GM23248 (cell line): ENCODE measurements around the gene CAPRIN2. TPM values are rescaled to one million over a fixed set of nuclear protein-coding genes. Genes with fewer than 3 reads are reported as not detected.

ENCODE experiments used
- DNase-seq: peaks from one replicate; pipeline ENCODE4 v3.0.0-alpha.2; 2015
- H2AFZ ChIP-seq: fragments of 200-600 bp; sonication (generic); 2 replicates; pipeline ENCODE4 v1.6.1; 2016; ENCODE audit warnings: antibody characterized with exemption
- H3F3A ChIP-seq: fragments of 200-600 bp; sonication (generic); 2 replicates; pipeline ENCODE4 v1.6.1; 2016; ENCODE audit warnings: mild to moderate bottlenecking, antibody characterized with exemption, mixed run types; ENCODE audit not compliant: insufficient read depth
- H3K27ac ChIP-seq: fragments of 200-600 bp; sonication (generic); 2 replicates; pipeline ENCODE4 v1.5.1; 2016; ENCODE audit warnings: mild to moderate bottlenecking
- H3K27me3 ChIP-seq: fragments of 200-600 bp; sonication (generic); replicated peaks from 2 replicates; pipeline ENCODE4 v1.6.1; 2016; ENCODE audit warnings: mild to moderate bottlenecking; ENCODE audit not compliant: insufficient read depth
- H3K36me3 ChIP-seq: fragments of 200-600 bp; sonication (generic); 2 replicates; pipeline ENCODE4 v1.6.1; 2016; ENCODE audit warnings: low read depth, mild to moderate bottlenecking
- H3K4me1 ChIP-seq: fragments of 200-600 bp; sonication (generic); 2 replicates; pipeline ENCODE4 v1.6.1; 2016; ENCODE audit warnings: mild to moderate bottlenecking; ENCODE audit not compliant: insufficient read depth
- H3K4me2 ChIP-seq: fragments of 200-600 bp; sonication (generic); one replicate; pipeline ENCODE4 v1.6.1; 2016; ENCODE audit warnings: mild to moderate bottlenecking; ENCODE audit not compliant: unreplicated experiment
- H3K4me3 ChIP-seq: fragments of 200-600 bp; sonication (generic); 2 replicates; pipeline ENCODE4 v1.5.1; 2016; ENCODE audit warnings: mild to moderate bottlenecking
- H3K79me2 ChIP-seq: fragments of 200-600 bp; sonication (generic); 2 replicates; pipeline ENCODE4 v1.6.1; 2016; ENCODE audit warnings: mild to moderate bottlenecking; ENCODE audit not compliant: insufficient read depth
- H3K9ac ChIP-seq: fragments of 200-600 bp; sonication (generic); 2 replicates; pipeline ENCODE4 v1.6.1; 2016; ENCODE audit warnings: mild to moderate bottlenecking
- H3K9me2 ChIP-seq: fragments of 200-600 bp; sonication (generic); 2 replicates; pipeline ENCODE4 v1.6.1; 2016; ENCODE audit warnings: mixed run types, mild to moderate bottlenecking, moderate library complexity; ENCODE audit not compliant: insufficient read depth
- H3K9me3 ChIP-seq: fragments of 200-600 bp; sonication (generic); one replicate; pipeline ENCODE4 v1.6.1; 2017; ENCODE audit warnings: low read depth
- H4K20me1 ChIP-seq: fragments of 200-600 bp; sonication (generic); 2 replicates; pipeline ENCODE4 v1.6.0; 2016; ENCODE audit not compliant: insufficient read depth
- EZH2 ChIP-seq: fragments of 200-600 bp; sonication (generic); IDR thresholded peaks from 2 replicates; pipeline ENCODE4 v1.6.1; 2018; ENCODE audit warnings: antibody characterized with exemption, mild to moderate bottlenecking; ENCODE audit not compliant: insufficient read depth, poor library complexity, severe bottlenecking
- EZH2phosphoT487 ChIP-seq: fragments of 200-600 bp; sonication (generic); IDR thresholded peaks from 2 replicates; pipeline ENCODE4 v1.6.1; 2018; ENCODE audit warnings: antibody characterized with exemption, moderate library complexity, mild to moderate bottlenecking, low read depth; ENCODE audit not compliant: insufficient read depth
- WGBS, 2 experiments: methylation state at CpG; one replicate each; pipeline ENCODE4 v1.1.6; 2015 to 2017; ENCODE audit warnings: low lambda C conversion rate in 2 of 2, low coverage in 1 of 2; ENCODE audit errors: missing lambda C conversion rate in 2 of 2; 5-methylcytosine and 5-hydroxymethylcytosine counted together
- in situ Hi-C: fragments of 300-500 bp; cut with MboI; formaldehyde crosslinking; loops from 2 replicates; pipeline ENCODE4 v1.15.0; 2020
- polyA plus RNA-seq: library from polyadenylated mRNA; unstranded; fragments of >200 nt; fragmentation: Nextera tagmentation; extraction: Ambion mirVana; gene quantifications from 2 replicates; pipeline ENCODE4 v1.2.1, GENCODE V29; 2016
- total RNA-seq: library from RNA; depleted of rRNA; stranded (reverse); fragments of >200 nt; shearing (Covaris generic); gene quantifications from 2 replicates; pipeline ENCODE4 v1.2.3, GENCODE V29; 2014

CAPRIN2 gene
- total and polyA plus RNA-seq, 2 experiments from 2014 or later, result 20.1 to 33.0 TPM

DNA sequence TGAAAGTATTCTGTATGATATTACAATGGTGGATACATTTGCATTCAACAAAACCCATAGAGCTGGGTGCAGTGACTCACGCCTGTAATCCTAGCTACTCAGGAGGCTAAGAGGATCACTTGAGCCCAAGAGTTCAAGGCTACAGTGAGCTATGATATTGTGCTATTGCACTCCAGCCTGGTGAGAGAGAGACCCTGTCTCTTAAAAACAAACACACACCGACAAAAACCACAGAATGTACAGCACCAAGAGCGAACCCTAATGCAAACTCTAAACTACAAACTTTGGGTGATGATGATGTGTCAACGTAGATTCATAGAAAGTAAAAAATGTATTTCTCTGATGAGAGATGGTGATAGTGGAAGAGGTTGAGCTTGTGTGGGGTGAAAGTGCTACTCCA, 8.6 kb downstream of the CAPRIN2 start:
- Histone ChIP-seq H3F3A (peaks cover 12% of the 10 kb centered on the region; the same call in 1 of the 2 replicates), H3K27me3 (no peaks in the 10 kb centered on the region), H3K27ac (no peak overlapping the region), H4K20me1 (peaks cover 12% of the 10 kb centered on the region), H3K4me2 (no peak overlapping the region), H3K9me3 (no peaks in the 10 kb centered on the region), H2AFZ (no peak overlapping the region), H3K4me3 (no peak overlapping the region), H3K9ac (no peak overlapping the region), H3K36me3 (peaks cover 33% of the 10 kb centered on the region; the same call in 1 of the 2 replicates), H3K79me2 (peaks cover 100% of the 10 kb centered on the region), H3K4me1 (peaks cover 36% of the 10 kb centered on the region), H3K9me2 (no peaks in the 10 kb centered on the region)
- DNase-seq, result no peak
- no peak for TF ChIP-seq EZH2
- TF ChIP-seq EZH2phosphoT487, result no peak
- WGBS, 2 experiments, result 98 to 99% methylated on average over 4 of the region's 4 CpGs
- in situ Hi-C loops, result no loop called here

DNA sequence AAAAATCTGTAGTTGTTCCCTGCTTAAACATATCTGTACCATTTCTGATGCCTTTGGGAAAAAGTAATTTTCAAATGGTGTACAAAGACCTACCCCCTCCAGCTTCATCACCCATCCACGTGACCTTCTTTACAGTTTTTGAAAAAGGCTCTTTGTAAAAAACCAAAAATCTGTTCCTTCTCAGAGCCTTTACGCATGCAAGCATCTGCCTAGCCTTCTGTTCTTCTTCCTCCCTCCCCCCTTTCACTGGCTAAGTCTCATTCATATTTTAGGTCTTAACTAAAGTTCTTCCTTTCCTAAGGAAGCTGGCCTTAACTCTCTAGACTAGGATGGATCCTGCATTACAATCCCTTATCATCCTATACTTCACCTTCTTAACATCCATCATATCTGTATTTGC, 10.4 kb downstream of the CAPRIN2 start:
- no peak overlapping the region for H3K27ac ChIP-seq
- TF ChIP-seq EZH2 (no peak), EZH2phosphoT487 (no peak)
- H3K9ac ChIP-seq, result no peak overlapping the region
- H3K9me2 ChIP-seq, result no peaks in the 10 kb centered on the region
- H3F3A ChIP-seq, result peaks cover 12% of the 10 kb centered on the region; the same call in 1 of the 2 replicates
- peaks cover 39% of the 10 kb centered on the region; the same call in 1 of the 2 replicates for H3K36me3 ChIP-seq
- WGBS, 2 experiments, result 99 to 100% methylated on average over 2 of the region's 2 CpGs
- peaks cover 100% of the 10 kb centered on the region for H3K79me2 ChIP-seq
- peaks cover 17% of the 10 kb centered on the region for H3K4me1 ChIP-seq
- in situ Hi-C loops, result no loop called here
- H4K20me1 ChIP-seq, result peaks cover 12% of the 10 kb centered on the region
- H3K4me2 ChIP-seq, result no peak overlapping the region
- H3K27me3 ChIP-seq, result no peaks in the 10 kb centered on the region
- no peak for DNase-seq
- no peak overlapping the region for H3K4me3 ChIP-seq
- H3K9me3 ChIP-seq, result no peaks in the 10 kb centered on the region
- H2AFZ ChIP-seq, result no peak overlapping the region

DNA sequence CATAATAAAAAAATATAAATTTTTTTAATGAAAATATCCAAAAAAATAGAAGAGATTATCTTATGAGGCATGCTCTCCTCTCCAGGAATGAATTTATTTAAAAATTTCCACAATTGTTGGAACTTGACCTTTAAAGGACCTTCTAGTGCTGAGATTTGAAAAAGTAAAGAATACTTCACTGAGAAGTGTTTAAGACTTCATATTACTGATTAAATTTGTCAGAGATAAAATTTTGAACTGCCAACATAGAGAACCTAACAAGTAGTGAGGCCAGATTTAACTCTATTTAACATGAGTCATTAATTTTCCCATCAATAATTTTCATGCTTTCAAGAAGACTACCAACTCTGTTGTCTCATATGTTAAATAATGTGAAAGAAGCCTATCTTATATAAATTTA, 14.5 kb downstream of the CAPRIN2 start:
- no peak for DNase-seq
- H3K79me2 ChIP-seq, result peaks cover 100% of the 10 kb centered on the region
- no peaks in the 10 kb centered on the region for H4K20me1 ChIP-seq
- H3K9me3 ChIP-seq, result no peaks in the 10 kb centered on the region
- H3K4me3 ChIP-seq, result no peak overlapping the region
- no peak overlapping the region for H2AFZ ChIP-seq
- no peaks in the 10 kb centered on the region for H3K4me1 ChIP-seq
- in situ Hi-C loops, result no loop called here
- no peak overlapping the region for H3K27ac ChIP-seq
- H3K36me3 ChIP-seq, result peaks cover 35% of the 10 kb centered on the region
- H3F3A ChIP-seq, result no peaks in the 10 kb centered on the region
- H3K27me3 ChIP-seq, result no peaks in the 10 kb centered on the region
- H3K9me2 ChIP-seq, result no peaks in the 10 kb centered on the region
- TF ChIP-seq EZH2 (no peak), EZH2phosphoT487 (no peak)
- no peak overlapping the region for H3K4me2 ChIP-seq
- H3K9ac ChIP-seq, result no peak overlapping the region

DNA sequence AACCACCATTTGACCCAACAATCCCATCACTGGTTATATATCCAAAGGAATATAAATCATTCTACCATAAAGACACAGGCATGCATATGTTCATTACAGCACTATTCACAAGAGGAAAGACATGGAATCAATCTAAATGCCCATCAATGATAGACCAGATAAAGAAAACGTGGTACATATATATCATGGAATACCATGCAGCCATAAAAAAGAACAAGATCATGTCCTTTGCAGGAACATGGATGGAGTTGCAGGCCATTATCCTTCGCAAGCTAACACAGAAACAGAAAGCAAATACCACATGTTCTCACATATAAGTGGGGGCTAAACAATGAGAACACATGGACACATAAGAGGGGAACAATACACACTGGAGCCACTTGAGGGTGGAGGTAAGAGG, 15.7 kb downstream of the CAPRIN2 start:
- Histone ChIP-seq H3K79me2 (peaks cover 100% of the 10 kb centered on the region), H3K9ac (no peak overlapping the region), H3K27me3 (no peaks in the 10 kb centered on the region), H3K4me3 (no peak overlapping the region), H3K9me3 (no peaks in the 10 kb centered on the region), H3K4me2 (no peak overlapping the region), H2AFZ (no peak overlapping the region), H3K27ac (no peak overlapping the region), H3F3A (no peaks in the 10 kb centered on the region), H4K20me1 (no peaks in the 10 kb centered on the region), H3K36me3 (peaks cover 46% of the 10 kb centered on the region), H3K9me2 (no peaks in the 10 kb centered on the region), H3K4me1 (no peaks in the 10 kb centered on the region)
- no peak for DNase-seq
- TF ChIP-seq EZH2, result no peak
- TF ChIP-seq EZH2phosphoT487, result no peak
- 96 to 98% methylated on average over 2 of the region's 2 CpGs for WGBS, 2 experiments
- in situ Hi-C loops, result no loop called here
